ENCODE results near the gene SKIC2. TPM values are rescaled to one million over a fixed set of nuclear protein-coding genes. Genes with fewer than 3 reads are reported as not detected.
A peak's percentile ranks its signal among the peaks of the same experiment; 100 is the strongest.

The SKIC2 gene
- total and polyA plus RNA-seq, 9 donors = 24.6 to 59.4 (median 42.1) TPM

DNA sequence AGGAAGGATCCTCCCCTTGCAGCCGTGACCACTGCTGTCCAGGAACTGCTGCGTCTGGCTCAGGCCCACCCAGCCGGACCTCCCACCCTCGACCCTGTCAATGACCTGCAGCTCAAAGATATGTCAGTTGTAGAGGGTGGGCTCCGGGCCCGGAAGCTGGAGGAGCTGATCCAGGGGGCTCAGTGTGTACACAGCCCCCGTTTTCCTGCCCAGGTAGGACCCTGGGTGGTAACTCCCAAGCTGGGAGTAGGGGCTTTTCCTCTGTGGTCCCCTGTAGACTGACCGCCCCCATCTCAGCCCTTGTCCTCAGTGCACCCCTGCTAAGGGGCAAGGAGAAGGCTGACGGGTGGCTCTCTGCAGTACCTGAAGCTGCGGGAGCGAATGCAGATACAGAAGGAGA, 9.4 kb downstream of the SKIC2 start:
- WGBS, 3 donors = 63 to 68% (median 66%) methylated on average over 11 of the region's 11 CpGs
- H3K36me3 ChIP-seq = peaks cover 2% of the 10 kb centered on the region
- TF ChIP-seq EP300 (IDR thresholded peaks at IDR 0.05) (no peak), POLR2A (IDR thresholded peaks at IDR 0.05) (no peak)
- TF ChIP-seq, protein P1, sequence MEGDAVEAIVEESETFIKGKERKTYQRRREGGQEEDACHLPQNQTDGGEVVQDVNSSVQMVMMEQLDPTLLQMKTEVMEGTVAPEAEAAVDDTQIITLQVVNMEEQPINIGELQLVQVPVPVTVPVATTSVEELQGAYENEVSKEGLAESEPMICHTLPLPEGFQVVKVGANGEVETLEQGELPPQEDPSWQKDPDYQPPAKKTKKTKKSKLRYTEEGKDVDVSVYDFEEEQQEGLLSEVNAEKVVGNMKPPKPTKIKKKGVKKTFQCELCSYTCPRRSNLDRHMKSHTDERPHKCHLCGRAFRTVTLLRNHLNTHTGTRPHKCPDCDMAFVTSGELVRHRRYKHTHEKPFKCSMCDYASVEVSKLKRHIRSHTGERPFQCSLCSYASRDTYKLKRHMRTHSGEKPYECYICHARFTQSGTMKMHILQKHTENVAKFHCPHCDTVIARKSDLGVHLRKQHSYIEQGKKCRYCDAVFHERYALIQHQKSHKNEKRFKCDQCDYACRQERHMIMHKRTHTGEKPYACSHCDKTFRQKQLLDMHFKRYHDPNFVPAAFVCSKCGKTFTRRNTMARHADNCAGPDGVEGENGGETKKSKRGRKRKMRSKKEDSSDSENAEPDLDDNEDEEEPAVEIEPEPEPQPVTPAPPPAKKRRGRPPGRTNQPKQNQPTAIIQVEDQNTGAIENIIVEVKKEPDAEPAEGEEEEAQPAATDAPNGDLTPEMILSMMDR (IDR thresholded peaks at IDR 0.05) = no peak
- H3K9me3 ChIP-seq = no peaks in the 10 kb centered on the region
- H3K27ac ChIP-seq = no peak overlapping the region
- no peak for DNase-seq
- peaks cover 4% of the 10 kb centered on the region for H3K4me1 ChIP-seq (ENCODE audit: insufficient read depth)
- intact Hi-C loops (cut with DNase I) = loop anchor here in 1 of 4 donors (10.0 kb wide), 1 partner anchor 294 kb away; no protein-coding TSS in a partner anchor
- no peaks in the 10 kb centered on the region for H3K27me3 ChIP-seq
- H3K4me3 ChIP-seq = no peak overlapping the region

DNA sequence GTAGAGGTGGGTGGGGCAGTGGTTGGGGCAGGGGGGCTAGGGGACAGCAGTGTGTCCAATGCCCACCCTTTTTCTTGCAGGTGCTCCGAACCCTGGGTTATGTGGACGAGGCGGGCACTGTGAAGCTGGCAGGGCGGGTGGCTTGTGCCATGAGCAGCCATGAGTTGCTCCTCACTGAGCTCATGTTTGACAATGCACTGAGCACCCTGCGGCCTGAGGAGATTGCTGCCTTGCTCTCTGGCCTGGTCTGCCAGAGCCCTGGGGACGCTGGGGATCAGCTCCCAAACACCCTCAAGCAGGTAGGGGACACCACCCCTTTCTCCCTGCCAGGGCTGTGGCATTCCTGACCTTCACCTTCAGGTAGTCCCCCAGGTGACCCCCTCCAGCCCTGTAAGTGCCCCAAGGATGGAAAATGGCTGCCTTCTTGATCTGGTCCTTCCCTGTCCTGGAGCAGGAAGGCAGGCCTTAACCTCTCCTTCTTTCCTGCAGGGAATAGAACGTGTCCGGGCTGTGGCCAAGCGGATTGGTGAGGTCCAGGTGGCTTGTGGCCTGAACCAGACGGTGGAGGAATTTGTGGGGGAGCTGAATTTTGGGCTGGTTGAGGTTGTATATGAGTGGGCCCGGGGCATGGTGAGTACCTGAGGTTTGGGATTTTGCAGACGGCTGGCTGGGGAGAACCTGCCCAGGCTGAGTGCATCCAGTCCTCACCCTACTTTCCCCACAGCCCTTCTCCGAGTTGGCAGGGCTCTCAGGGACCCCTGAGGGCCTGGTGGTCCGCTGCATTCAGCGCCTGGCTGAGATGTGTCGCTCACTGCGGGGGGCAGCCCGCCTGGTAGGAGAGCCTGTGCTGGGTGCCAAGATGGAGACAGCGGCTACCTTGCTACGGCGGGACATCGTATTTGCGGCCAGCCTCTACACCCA, 10.1 kb downstream of the SKIC2 start:
- no peaks in the 10 kb centered on the region for H3K9me3 ChIP-seq
- DNase-seq = no peak
- TF ChIP-seq EP300 (IDR thresholded peaks at IDR 0.05) (no peak), POLR2A (IDR thresholded peaks at IDR 0.05) (no peak)
- TF ChIP-seq, protein P1 (IDR thresholded peaks at IDR 0.05) = no peak
- WGBS, 3 donors = 69 to 84% (median 72%) methylated on average over 23 of the region's 23 CpGs
- no peak overlapping the region for H3K4me3 ChIP-seq
- peaks cover 4% of the 10 kb centered on the region for H3K4me1 ChIP-seq (ENCODE audit: insufficient read depth)
- no peaks in the 10 kb centered on the region for H3K27me3 ChIP-seq
- no peak overlapping the region for H3K27ac ChIP-seq
- H3K36me3 ChIP-seq = peaks cover 1% of the 10 kb centered on the region
- intact Hi-C loops (cut with DNase I) = loop anchor here in 1 of 4 donors (10.0 kb wide), 1 partner anchor 294 kb away; no protein-coding TSS in a partner anchor

DNA sequence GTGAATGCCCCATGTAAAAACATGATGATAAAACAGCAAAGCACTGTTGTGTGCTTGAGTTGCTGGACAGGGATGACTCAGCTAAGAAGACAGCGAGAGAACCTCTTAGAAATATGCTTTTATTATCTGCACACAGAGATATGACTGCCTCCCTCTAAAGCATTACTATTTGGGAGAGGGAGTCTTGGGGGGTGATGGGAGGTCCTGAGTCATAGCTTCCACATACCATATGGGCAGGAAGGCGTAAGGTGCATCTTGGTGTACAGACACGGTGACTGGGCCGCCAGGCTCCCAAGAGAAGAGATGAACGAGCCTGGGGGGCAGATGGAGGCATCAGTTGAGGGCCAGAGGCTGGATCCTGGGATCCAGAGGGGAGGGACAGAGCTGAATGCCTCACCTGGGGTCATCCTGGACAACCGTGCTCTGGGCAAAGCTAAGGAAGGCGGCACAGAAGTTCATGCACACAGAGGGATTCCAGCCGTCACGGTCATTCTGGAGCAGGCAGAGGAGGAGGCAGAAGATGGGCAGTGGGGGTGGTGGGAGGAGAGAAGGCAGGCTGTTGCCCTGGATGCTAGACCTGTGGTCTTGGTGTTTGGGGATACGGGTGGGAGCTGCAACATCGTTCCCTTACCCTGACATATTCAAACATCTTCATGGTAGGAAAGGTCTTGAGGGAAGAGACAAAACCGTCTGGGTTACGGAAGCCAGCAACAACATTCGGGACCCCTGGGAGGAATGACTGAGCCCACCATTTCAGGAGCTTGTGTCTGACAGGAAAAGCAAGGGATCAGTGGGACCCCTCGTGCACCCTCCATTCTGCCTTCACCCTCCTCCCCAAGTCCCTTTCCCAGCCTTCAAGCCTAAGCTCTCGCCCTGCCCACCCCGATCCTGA, 11.0 kb downstream of the SKIC2 start:
- H3K4me1 ChIP-seq (ENCODE audit: insufficient read depth) = peaks cover 4% of the 10 kb centered on the region
- H3K36me3 ChIP-seq = no peaks in the 10 kb centered on the region
- H3K9me3 ChIP-seq = no peaks in the 10 kb centered on the region
- H3K4me3 ChIP-seq = no peak overlapping the region
- peak overlapping the region in 1 of 2 donors; percentile 97 for H3K27ac ChIP-seq
- WGBS, 3 donors = 49 to 60% (median 52%) methylated on average over 17 of the region's 17 CpGs
- H3K27me3 ChIP-seq = no peaks in the 10 kb centered on the region
- intact Hi-C loops (cut with DNase I) = loop anchor here in 1 of 4 donors (10.0 kb wide), 1 partner anchor 295 kb away; no protein-coding TSS in a partner anchor
- TF ChIP-seq, protein P1 (IDR thresholded peaks at IDR 0.05) = no peak
- TF ChIP-seq POLR2A (IDR thresholded peaks at IDR 0.05) (no peak), EP300 (IDR thresholded peaks at IDR 0.05) (no peak)
- DNase-seq = no peak

DNA sequence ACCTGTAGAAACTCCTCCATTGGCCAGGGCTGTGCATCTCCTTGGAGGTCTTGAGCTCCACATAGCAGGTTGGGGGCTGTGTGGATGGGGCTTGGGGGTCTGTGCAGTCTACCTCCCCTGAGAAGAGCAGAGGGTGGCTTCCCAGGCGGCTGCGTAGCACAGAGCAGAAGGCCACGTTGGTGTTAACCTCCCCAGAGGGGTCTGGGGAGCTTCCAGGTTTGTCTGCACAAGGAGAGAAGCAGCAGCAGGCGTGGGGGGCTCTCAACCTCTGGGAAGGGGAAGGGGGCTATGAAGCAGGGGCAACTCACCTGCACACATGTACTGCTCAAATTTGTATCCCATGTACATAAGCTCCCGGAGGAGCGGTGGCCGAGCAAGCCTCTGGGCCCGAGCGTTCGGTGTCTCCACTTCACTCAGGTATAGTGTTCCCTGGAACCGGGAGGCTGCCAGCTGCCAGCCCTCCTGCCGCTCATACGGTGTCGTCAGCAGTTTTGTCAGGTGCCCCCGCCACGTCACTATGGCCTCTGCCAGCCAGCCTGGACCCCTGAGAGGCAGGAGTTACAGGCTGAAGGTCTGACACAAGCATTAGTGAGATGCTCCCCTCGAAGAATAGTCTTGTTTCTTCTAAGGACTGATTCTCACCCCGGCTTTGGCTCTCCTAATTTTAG, 11.8 kb downstream of the SKIC2 start:
- TF ChIP-seq, protein P1 (IDR thresholded peaks at IDR 0.05) = no peak
- no peak for TF ChIP-seq EP300 (IDR thresholded peaks at IDR 0.05)
- TF ChIP-seq POLR2A (IDR thresholded peaks at IDR 0.05) = no peak
- peak overlapping the region; percentile 96 to 97 for H3K27ac ChIP-seq
- peak in 1 of 5 donors; percentile 53 for DNase-seq
- intact Hi-C loops (cut with DNase I) = no loop called here
- no peaks in the 10 kb centered on the region for H3K9me3 ChIP-seq
- H3K36me3 ChIP-seq = no peaks in the 10 kb centered on the region
- H3K4me3 ChIP-seq = peak overlapping the region; percentile 79
- peaks cover 4% of the 10 kb centered on the region for H3K4me1 ChIP-seq (ENCODE audit: insufficient read depth)
- H3K27me3 ChIP-seq = no peaks in the 10 kb centered on the region
- 47 to 69% (median 56%) methylated on average over 15 to 18 of the region's 18 CpGs for WGBS, 3 donors
